H7 (cell line): ENCODE results near the gene TMPRSS6. TPM values are rescaled to one million over a fixed set of nuclear protein-coding genes. Genes with fewer than 3 reads are reported as not detected.

ENCODE experiments used
- DNase-seq: peaks from one replicate; pipeline ENCODE4 v3.0.0; 2012
- H3K27me3 ChIP-seq: 2 replicates; pipeline ENCODE4 v1.6.0; 2011; ENCODE audit warnings: mild to moderate bottlenecking, low read length; ENCODE audit not compliant: control insufficient read depth, insufficient read depth
- H3K36me3 ChIP-seq: replicated peaks from 2 replicates; pipeline ENCODE4 v1.5.1; 2011; ENCODE audit warnings: low read length; ENCODE audit not compliant: control insufficient read depth, insufficient read depth
- H3K4me3 ChIP-seq: 2 replicates; pipeline ENCODE4 v1.5.1; 2011; ENCODE audit warnings: low read depth, mild to moderate bottlenecking, control low read depth, low read length, moderate library complexity; ENCODE audit not compliant: insufficient read depth
- total RNA-seq: library from RNA; depleted of rRNA; stranded (reverse); fragments of >200 nt; shearing (Covaris generic); gene quantifications from 2 replicates; pipeline ENCODE4 v1.2.3, GENCODE V29; 2014

TMPRSS6 gene
- total RNA-seq, 1 experiment from 2014 or later = not detected

- no peaks in the 10 kb centered on the region for H3K36me3 ChIP-seq
- peaks cover 4% of the 10 kb centered on the region; the same call in 1 of the 2 replicates for H3K27me3 ChIP-seq
- H3K4me3 ChIP-seq = no peak overlapping the region
- DNase-seq = no peak
These were observed 15.3 kb downstream of the TMPRSS6 start for GRCh38 chr22:37094239-37094638.

DNA sequence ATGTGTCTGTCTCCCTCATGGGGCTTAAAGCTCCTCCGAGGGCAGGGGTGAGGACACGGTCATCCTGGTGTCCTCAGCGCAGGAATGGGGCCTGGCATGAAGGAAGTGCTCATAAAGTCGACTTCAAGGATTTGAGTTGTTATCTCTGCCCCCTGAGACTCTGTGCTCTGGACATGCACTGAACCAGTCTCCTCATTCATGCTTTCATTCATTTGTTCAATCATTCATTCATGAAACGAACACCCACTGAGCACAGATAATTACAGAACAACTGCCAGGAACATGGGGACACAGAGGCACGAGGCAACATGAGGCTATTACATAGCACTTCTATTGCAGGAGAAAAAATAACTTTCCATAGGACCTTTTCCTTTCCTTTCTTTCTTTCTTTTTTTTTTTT, 16.5 kb downstream of the TMPRSS6 start:
- no peaks in the 10 kb centered on the region for H3K36me3 ChIP-seq
- no peak for DNase-seq
- peaks cover 4% of the 10 kb centered on the region; the same call in 1 of the 2 replicates for H3K27me3 ChIP-seq
- H3K4me3 ChIP-seq = no peak overlapping the region

DNA sequence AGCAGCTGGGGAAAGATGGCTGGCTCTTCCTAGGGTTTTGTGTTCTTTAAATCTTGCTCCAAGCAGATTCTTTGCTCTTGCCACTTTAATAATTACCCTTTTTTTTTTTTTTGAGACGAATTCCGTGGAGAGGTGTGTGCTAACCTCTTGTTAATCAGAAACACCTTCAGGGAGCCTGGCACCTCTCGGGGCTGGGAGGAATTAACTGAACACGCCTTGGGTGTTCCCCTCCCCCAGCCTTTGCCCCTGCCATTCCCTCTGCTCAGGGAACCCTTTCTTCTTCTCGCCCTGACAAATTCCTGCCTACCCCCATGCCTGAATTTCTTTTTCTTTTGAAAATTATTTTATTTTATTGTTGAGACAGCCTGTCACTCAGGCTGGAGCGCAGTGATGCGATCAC, 17.5 kb downstream of the TMPRSS6 start:
- H3K4me3 ChIP-seq = no peak overlapping the region

GRCh38 chr22:37090920-37091695, 18.4 kb downstream of the TMPRSS6 start:
- no peak overlapping the region for H3K4me3 ChIP-seq
- no peak for DNase-seq
- H3K36me3 ChIP-seq = no peaks in the 10 kb centered on the region
- H3K27me3 ChIP-seq = no peaks in the 10 kb centered on the region

More for the DNA sequence above, 17.5 kb downstream of the TMPRSS6 start:
- peaks cover under 1% of the 10 kb centered on the region; the same call in 1 of the 2 replicates for H3K27me3 ChIP-seq
- DNase-seq = no peak
- no peaks in the 10 kb centered on the region for H3K36me3 ChIP-seq

DNA sequence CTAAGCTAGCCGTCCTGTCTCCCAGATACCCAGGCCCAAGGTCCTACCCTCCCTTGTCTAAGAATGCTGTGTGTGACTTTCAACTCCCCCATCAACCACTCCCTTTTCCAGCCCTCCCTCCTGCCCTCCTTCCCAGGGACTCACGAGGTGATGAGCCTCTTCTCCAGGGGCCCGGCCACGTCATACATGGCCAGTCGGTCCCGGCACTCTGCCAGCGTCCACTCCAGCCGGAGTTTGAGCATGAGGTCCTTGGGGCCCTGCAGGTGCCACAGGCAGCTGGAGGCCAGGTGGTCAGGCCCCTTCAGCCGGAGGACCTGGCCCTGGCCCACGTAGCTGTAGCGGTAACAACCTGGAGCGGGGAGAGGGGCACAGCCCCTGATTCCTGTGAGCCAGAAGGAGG, 20.1 kb downstream of the TMPRSS6 start:
- Histone ChIP-seq H3K4me3 (no peak overlapping the region), H3K36me3 (no peaks in the 10 kb centered on the region), H3K27me3 (no peaks in the 10 kb centered on the region; the same call in 1 of the 2 replicates)
- no peak for DNase-seq

GRCh38 chr22:37088750-37089408, 20.6 kb downstream of the TMPRSS6 start:
- Histone ChIP-seq H3K27me3 (no peaks in the 10 kb centered on the region; the same call in 1 of the 2 replicates), H3K36me3 (no peaks in the 10 kb centered on the region), H3K4me3 (no peak overlapping the region)
- no peak for DNase-seq

- H3K27me3 ChIP-seq = no peaks in the 10 kb centered on the region; the same call in 1 of the 2 replicates
- no peak overlapping the region for H3K4me3 ChIP-seq
- no peak for DNase-seq
- H3K36me3 ChIP-seq = no peaks in the 10 kb centered on the region
These were observed 21.4 kb downstream of the TMPRSS6 start for GRCh38 chr22:37088108-37088605.

- Histone ChIP-seq H3K36me3 (no peaks in the 10 kb centered on the region), H3K27me3 (no peaks in the 10 kb centered on the region; the same call in 1 of the 2 replicates), H3K4me3 (no peak overlapping the region)
- no peak for DNase-seq
These were observed 23.3 kb downstream of the TMPRSS6 start for GRCh38 chr22:37086184-37086583.

DNA sequence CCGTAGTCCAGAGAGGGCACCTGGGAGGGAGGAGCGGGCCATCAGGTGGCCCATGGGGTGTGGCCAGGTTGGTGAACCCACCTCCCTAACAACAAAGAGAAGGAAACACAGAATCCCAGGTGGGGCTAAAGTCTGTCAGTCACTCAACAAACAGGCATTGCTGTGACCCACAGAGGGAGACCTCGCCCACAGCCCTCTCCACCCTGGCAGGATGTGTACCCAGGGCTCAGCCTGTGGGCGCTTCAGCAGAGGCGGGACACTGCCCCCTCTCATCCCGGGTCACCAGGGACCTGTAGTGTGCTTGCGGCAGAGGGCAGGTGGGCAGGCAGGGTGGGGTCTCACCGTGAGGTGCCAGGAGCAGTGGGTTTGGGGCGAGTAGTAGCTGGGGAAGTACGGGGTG, 25.1 kb downstream of the TMPRSS6 start:
- no peaks in the 10 kb centered on the region; the same call in 1 of the 2 replicates for H3K27me3 ChIP-seq
- H3K4me3 ChIP-seq = no peak overlapping the region
- no peaks in the 10 kb centered on the region for H3K36me3 ChIP-seq
- DNase-seq = no peak

DNA sequence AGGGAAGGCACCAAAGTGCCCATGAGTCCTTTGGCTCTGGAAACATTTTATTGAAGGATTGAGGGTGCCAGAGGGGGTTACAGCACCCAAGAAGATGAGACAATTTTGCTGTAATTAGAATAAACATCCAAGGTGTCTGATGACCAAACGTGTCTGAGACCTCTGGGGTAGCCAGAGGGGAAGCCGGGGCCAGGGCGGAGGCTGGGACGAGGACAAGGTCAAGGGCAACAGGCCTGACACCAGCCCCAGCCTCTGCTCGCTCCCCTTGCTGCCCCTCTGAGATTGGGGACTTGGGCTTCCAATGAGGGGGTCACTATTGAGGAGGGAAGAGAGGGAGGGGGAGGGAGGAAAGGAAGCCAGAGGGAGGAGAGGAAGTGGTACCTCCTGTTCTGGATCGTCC, 25.6 kb downstream of the TMPRSS6 start:
- H3K4me3 ChIP-seq = no peak overlapping the region
- DNase-seq = no peak
- H3K27me3 ChIP-seq = peaks cover 2% of the 10 kb centered on the region; the same call in 1 of the 2 replicates
- no peaks in the 10 kb centered on the region for H3K36me3 ChIP-seq

GRCh38 chr22:37082251-37082873, 27.2 kb downstream of the TMPRSS6 start:
- Histone ChIP-seq H3K36me3 (no peaks in the 10 kb centered on the region), H3K27me3 (peaks cover 2% of the 10 kb centered on the region)
- no peak for DNase-seq

DNA sequence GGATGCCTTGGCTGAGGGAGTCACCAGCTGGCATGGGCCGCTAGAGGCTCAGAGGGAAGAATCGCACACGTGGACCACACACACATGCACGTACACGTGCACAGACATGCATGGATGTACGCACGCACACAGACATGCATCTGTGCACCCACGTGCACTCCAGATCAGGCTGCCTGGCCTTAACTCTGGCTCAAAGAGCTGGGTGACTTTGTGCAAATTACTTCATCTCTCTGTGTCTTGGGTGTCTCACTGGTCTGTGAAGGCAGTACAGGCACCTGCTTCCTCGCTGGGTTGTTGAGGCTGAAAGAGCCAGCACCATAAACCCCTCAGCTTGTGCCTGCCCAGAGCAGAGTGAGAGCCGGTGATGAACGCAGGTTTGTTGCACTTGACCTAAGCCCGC, 28.7 kb downstream of the TMPRSS6 start:
- peaks cover 2% of the 10 kb centered on the region for H3K27me3 ChIP-seq
- H3K4me3 ChIP-seq = no peak overlapping the region
- no peaks in the 10 kb centered on the region for H3K36me3 ChIP-seq
- DNase-seq = no peak

More at GRCh38 chr22:37082251-37082873, 27.2 kb downstream of the TMPRSS6 start:
- H3K4me3 ChIP-seq = no peak overlapping the region

- Histone ChIP-seq H3K4me3 (no peak overlapping the region), H3K27me3 (peaks cover 2% of the 10 kb centered on the region), H3K36me3 (no peaks in the 10 kb centered on the region)
- no peak for DNase-seq
These were observed 29.1 kb downstream of the TMPRSS6 start for GRCh38 chr22:37080438-37080837.

GRCh38 chr22:37079668-37080171, 29.8 kb downstream of the TMPRSS6 start:
- Histone ChIP-seq H3K4me3 (no peak overlapping the region), H3K36me3 (no peaks in the 10 kb centered on the region), H3K27me3 (peaks cover 2% of the 10 kb centered on the region)
- no peak for DNase-seq
